ENCODE measurements around the gene THYN1.
"Not testable (repeated sequence)": the region's sequence is repeated elsewhere in the genome, so short reads cannot be mapped to it uniquely, and the experiment has no call there.

Gene THYN1

GRCh38 chr11:134273317-134273712 is 20.2 kb upstream of the THYN1 start:
- DNase-seq: no peak

- no peak for DNase-seq
These were observed 19.5 kb upstream of the THYN1 start for GRCh38 chr11:134272381-134273316.

GRCh38 chr11:134271978-134272377 is 18.8 kb upstream of the THYN1 start:
- DNase-seq: no peak

- no peak for DNase-seq
These were observed 17.1 kb upstream of the THYN1 start for GRCh38 chr11:134270250-134270714.

GRCh38 chr11:134267966-134268365 is 14.8 kb upstream of the THYN1 start:
- no peak for DNase-seq

DNA sequence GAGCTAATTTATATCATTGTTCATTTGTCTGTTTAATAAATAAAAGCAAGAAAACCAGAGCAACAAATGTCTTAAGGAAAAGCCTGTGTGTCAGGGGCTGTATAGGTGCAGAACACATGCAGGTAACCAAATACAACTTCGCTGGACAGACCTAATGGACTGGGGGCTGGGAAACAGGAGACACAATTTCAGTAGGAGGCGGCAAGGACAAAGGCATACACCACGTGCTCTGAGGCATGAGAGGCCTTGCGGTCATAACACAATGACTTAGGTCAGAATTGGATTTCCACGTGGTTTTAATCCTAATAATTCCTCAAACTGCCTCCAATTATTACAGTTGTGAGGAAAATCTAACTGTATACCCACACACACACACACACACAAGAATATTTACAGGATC is 14.3 kb upstream of the THYN1 start:
- DNase-seq: no peak

GRCh38 chr11:134266841-134267251 is 13.7 kb upstream of the THYN1 start:
- DNase-seq: no peak

GRCh38 chr11:134266440-134266839 is 13.3 kb upstream of the THYN1 start:
- DNase-seq: no peak

GRCh38 chr11:134264966-134265764 is 12.0 kb upstream of the THYN1 start:
- no peak for DNase-seq

DNA sequence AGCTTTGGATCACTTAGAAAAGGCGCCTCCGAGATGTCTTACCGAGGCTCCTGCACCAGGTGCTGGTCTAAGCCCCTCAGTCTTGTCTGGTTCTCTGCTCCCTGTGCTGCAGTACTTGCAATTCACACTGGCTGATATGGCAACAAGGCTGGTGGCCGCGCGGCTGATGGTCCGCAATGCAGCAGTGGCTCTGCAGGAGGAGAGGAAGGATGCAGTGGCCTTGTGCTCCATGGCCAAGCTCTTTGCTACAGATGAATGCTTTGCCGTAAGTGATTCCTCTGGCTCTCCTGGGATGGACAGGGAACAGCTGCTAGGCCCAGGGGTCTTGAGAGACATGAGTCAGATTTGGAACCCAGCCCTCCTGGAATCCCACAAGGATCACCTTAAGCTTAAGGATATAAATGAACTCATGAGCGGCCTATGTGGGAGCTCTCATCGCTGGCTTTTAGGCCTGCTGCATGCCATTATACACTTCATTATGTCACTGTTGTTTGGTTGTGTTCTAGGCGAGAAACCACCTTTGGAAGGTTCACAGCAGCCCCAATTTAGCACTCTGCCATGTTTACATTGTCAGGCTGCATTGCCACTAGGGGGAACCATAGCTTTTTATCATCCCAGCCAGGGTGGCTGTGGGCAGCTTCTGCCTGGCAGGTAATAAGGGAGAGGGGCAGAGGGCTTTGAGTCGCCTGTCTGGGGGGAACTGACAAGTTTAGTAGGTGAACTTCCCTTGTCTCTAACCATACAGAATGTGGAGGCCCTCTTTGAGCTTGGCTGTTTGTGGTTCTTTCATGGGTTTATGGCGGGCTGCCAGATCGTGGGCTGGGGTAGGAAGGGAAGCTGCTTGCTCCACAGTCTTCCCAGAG is 8.7 kb upstream of the THYN1 start:
- peak; percentile 29 for DNase-seq

GRCh38 chr11:134260983-134261382 is 7.8 kb upstream of the THYN1 start:
- DNase-seq: no peak

DNA sequence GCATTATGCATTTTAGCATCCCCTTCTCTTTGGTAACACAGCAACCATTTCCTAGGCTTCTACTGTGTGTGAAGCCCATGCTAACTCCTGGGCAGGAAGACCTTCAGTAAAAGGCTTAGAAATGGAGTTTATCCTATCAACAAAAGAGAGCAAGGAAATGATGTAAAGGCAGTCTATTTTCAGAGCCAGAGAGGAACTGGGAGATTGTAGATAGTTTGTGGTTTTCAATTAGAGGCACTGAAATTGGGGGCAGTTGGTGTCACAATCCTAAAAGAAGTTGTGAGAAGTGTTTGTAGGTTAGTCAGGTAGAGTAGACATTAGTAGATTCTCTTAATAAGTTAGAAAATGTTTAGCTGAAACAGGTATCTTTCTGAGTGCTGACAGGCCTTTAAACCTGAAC is 7.4 kb upstream of the THYN1 start:
- no peak for DNase-seq

- DNase-seq: no peak
These were observed 5.4 kb upstream of the THYN1 start for GRCh38 chr11:134258577-134258976.

DNA sequence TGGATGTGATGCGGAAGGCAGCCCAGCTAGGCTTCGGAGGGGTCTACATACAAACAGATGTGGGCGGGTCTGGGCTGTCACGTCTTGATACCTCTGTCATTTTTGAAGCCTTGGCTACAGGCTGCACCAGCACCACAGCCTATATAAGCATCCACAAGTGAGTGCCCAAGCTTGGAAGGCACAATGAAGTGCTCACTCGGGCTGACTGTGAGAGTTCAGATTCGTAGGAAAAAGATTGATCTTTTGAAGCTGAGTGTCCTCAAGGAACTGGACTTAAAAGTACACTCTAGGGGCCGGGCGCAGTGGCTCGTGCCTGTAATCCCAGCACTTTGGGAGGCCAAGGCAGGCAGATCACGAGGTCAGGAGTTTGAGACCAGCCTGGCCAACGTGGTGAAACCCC is 3.9 kb upstream of the THYN1 start:
- no peak for DNase-seq

- not testable (repeated sequence) for DNase-seq
These were observed 2.0 kb upstream of the THYN1 start for GRCh38 chr11:134255184-134255561.

DNA sequence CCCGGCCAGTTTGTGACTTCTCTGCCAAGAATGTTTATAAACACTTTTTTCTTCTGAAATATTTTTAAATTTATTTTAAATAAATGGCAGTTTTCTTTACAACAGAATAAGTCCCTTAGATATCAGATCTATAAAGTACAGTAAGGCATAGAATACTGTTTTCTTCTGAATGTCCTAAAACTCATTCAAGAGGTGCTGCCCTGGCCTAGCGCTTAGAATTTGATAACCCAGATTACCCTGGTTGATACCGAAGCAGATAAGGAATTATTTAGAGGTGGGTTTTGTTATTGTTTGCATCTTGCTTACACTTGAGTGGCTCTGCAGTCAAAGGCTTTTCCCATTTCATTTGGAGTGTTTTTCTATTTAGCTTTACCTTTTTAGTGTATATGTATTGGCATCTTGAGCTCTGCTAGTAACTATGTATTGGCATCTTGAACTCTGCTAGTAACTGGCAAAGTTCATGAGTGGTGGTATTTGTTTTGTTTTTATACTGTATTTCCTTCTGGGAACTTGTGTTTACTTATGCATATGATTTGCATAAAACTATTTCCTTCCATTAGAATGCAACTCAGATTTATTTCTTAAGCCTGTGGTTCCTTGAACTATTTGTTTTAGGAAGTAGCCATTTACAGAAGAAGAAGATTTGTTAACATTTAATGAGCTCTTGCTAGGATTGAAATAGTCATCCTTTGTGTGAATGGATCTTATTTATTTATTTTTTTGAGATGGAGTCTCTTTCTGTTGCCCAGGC is 1.5 kb upstream of the THYN1 start:
- no peak for DNase-seq

DNA sequence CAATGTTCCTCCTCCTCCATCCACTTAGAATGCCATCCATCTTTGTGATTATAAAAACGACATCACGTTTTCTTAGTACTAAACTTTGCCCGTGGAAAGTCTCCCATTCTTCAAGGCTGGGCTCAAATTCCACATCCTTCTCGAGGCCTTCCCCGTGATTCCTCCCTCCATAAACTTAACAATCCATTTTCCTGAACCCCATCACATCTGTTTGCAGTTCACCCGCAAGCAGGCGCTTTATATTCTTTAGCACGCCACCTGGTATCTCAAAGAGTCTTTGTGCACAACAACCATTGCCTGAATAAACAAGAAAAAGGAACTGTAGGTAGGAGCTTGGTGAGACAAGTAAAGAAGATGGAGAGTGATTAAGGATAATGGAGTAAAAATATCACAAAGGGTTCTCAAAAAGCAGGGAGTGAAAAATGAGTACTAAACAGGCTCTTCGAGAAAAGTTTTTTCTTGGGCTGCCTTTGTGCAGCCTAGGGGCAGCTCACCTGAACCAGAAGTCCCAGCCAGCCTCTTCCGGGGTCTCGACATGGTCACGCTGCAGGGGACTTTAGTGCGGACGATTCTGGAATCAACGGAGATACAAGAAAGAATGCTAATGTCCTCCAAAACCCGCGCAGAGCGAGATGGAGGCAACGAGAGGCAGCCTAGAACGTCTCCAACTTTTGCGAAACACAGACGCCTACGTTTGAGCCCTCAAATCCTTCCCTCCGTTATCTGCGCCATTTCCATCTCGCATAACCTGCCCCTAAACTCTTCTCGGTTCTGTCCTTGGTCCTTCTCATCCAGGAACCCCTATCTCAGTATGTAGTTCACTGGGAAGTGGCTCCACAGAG is 585 bp downstream of the THYN1 start:
- DNase-seq: peak; percentile 9

GRCh38 chr11:134250675-134251074 is 2.5 kb downstream of the THYN1 start:
- no peak for DNase-seq

- no peak for DNase-seq
These were observed 2.9 kb downstream of the THYN1 start for GRCh38 chr11:134250246-134250645.

DNA sequence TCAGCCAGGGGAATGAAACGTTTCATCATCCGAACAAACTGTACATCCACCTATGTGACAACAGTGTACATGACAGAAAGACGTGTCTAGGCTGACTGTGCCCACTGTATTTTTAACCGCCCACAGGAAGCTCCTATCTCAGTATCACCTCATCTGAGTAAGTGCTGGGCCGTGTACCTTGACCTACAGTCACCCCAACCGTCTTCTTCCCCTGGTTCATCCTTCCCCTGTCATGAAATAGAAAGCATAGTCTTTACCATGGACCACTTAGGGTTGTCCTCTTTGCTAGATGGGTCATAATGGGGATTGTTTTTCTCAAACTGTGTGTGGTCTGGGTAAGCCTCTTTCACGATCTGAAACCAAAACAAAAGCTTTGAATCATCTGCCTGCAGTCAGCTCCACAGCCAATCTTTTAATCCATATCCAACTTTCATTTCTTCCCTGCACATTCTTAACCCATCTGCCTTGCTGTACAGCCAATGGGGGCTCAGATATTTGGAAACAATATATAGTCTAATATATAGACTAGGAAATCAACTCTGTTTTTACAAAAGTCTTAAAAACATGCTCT is 4.2 kb downstream of the THYN1 start:
- no peak for DNase-seq

DNA sequence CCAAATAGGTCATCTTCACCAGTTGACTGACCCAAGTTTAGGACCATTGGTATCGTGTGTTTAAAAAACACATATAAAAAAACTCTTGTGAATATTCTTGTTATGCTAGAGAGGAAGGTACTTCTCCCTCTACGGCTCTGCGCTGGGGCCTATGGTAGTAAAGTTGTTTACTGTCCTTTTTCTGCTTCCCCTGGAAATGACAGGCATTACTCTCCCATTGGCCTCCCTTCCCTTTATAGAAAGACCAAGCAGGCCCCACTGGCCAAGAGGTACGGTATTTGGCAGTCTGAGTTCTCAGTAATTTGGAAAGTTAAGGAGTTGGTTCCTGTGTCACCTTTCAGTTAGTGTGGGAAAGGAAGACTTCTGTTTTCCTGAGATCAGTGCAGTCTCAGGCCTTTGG is 6.5 kb downstream of the THYN1 start:
- DNase-seq: no peak
